IMR-90 (cell line): ENCODE data around the gene ZNF358. TPM values are rescaled to one million over a fixed set of nuclear protein-coding genes. Genes with fewer than 3 reads are reported as not detected.

Source experiments
- ATAC-seq: fragments of 200-7000 bp; cut with Tn5 transposase; 2 replicates; pipeline ENCODE4 v1.9.1; 2020; ENCODE audit warnings: low read depth, mild to moderate bottlenecking, moderate library complexity
- BruUV-seq: library from RNA; stranded (reverse); fragments of 400-500 nt; replicated peaks from 2 replicates; lab custom pipeline; 2021; lab: Mats Ljungman, UMichigan
- CTCF ChIA-PET: fragments of 300-600 bp; formaldehyde crosslinking; extraction: SDS; loops from one replicate; lab custom pipeline; 2021; ENCODE audit warnings: antibody characterized with exemption; lab: Yijun Ruan, JAX
- POLR2A ChIA-PET: fragments of 300-600 bp; sonication (Branson Sonifier 250); formaldehyde crosslinking; loops from one replicate; lab custom pipeline; 2022; ENCODE audit warnings: antibody characterized with exemption; ENCODE audit not compliant: unreplicated experiment; lab: Charles Lee
- DNase-seq: peaks from one replicate; pipeline ENCODE4 v3.0.0; 2013
- H2AFZ ChIP-seq: replicated peaks from 2 replicates; pipeline ENCODE3; 2013; ENCODE audit warnings: low read length, mild to moderate bottlenecking; ENCODE audit not compliant: poor library complexity
- H2AK5ac ChIP-seq: 2 replicates; pipeline ENCODE4 v1.6.1; 2013; ENCODE audit warnings: low read depth, low read length, inconsistent platforms
- H2AK9ac ChIP-seq: replicated peaks from 2 replicates; pipeline ENCODE3; 2013; ENCODE audit warnings: mild to moderate bottlenecking, low read depth, low read length, moderate library complexity; ENCODE audit not compliant: poor library complexity
- H2BK120ac ChIP-seq: 2 replicates; pipeline ENCODE4 v1.6.1; 2013; ENCODE audit warnings: low read depth, low read length, inconsistent platforms
- H2BK15ac ChIP-seq: 3 replicates; pipeline ENCODE4 v1.6.1; 2013; ENCODE audit warnings: low read depth, low read length, inconsistent platforms
- H2BK20ac ChIP-seq: 2 replicates; pipeline ENCODE4 v1.6.1; 2013; ENCODE audit warnings: low read depth, mild to moderate bottlenecking, inconsistent platforms, low read length, moderate library complexity
- H2BK5ac ChIP-seq: 2 replicates; pipeline ENCODE4 v1.6.1; 2013; ENCODE audit warnings: mild to moderate bottlenecking, low read depth, low read length, inconsistent platforms; ENCODE audit not compliant: poor library complexity, severe bottlenecking
- H3K14ac ChIP-seq: replicated peaks from 2 replicates; pipeline ENCODE4 v1.6.1; 2013; ENCODE audit warnings: low read depth, low read length, inconsistent platforms
- H3K18ac ChIP-seq: 2 replicates; pipeline ENCODE4 v1.6.1; 2013; ENCODE audit warnings: low read depth, low read length, control low read depth
- H3K23ac ChIP-seq: 2 replicates; pipeline ENCODE4 v1.6.1; 2013; ENCODE audit warnings: low read depth, low read length, inconsistent platforms
- H3K27ac ChIP-seq: 2 replicates; pipeline ENCODE4 v1.5.1; 2013; ENCODE audit warnings: mild to moderate bottlenecking, control low read depth, low read length; ENCODE audit not compliant: insufficient read depth
- H3K27me3 ChIP-seq: 2 replicates; pipeline ENCODE4 v1.6.1; 2013; ENCODE audit warnings: low read length; ENCODE audit not compliant: control insufficient read depth, insufficient read depth
- H3K36me3 ChIP-seq: 2 replicates; pipeline ENCODE4 v1.6.1; 2013; ENCODE audit warnings: low read length, mixed read lengths; ENCODE audit not compliant: control insufficient read depth, insufficient read depth
- H3K4ac ChIP-seq: 2 replicates; pipeline ENCODE4 v1.6.1; 2013; ENCODE audit warnings: low read depth, low read length, inconsistent platforms
- H3K4me1 ChIP-seq: 2 replicates; pipeline ENCODE4 v1.6.1; 2013; ENCODE audit warnings: low read length, mixed read lengths; ENCODE audit not compliant: control insufficient read depth, insufficient read depth
- H3K4me2 ChIP-seq: 2 replicates; pipeline ENCODE4 v1.6.1; 2013; ENCODE audit warnings: low read depth, mild to moderate bottlenecking, control low read depth, low read length, moderate library complexity
- H3K4me3 ChIP-seq: 2 replicates; pipeline ENCODE4 v1.5.1; 2013; ENCODE audit warnings: low read depth, mild to moderate bottlenecking, control low read depth, low read length, moderate library complexity; ENCODE audit not compliant: insufficient read depth
- H3K56ac ChIP-seq: 2 replicates; pipeline ENCODE4 v1.6.1; 2013; ENCODE audit warnings: low read length, inconsistent platforms; ENCODE audit not compliant: insufficient read depth; ENCODE audit errors: extremely low read depth
- H3K79me1 ChIP-seq, 2 experiments: 2 replicates each; pipeline ENCODE4 v1.6.1; 2013; ENCODE audit warnings: low read length in 2 of 2, inconsistent platforms in 1 of 2, low read depth in 1 of 2
- H3K9ac ChIP-seq: 2 replicates; pipeline ENCODE4 v1.6.1; 2013; ENCODE audit warnings: low read depth, low read length, control low read depth
- H3K9me1 ChIP-seq: 2 replicates; pipeline ENCODE4 v1.6.1; 2013; ENCODE audit warnings: low read length, inconsistent platforms; ENCODE audit not compliant: insufficient read depth
- H3K9me3 ChIP-seq: 2 replicates; pipeline ENCODE4 v1.6.1; 2013; ENCODE audit warnings: low read length; ENCODE audit not compliant: control insufficient read depth, insufficient read depth
- H4K20me1 ChIP-seq: 2 replicates; pipeline ENCODE4 v1.6.1; 2013; ENCODE audit warnings: low read length, inconsistent platforms; ENCODE audit not compliant: insufficient read depth
- H4K5ac ChIP-seq: 2 replicates; pipeline ENCODE4 v1.6.1; 2013; ENCODE audit warnings: mild to moderate bottlenecking, low read depth, low read length, control low read depth
- H4K8ac ChIP-seq, 2 experiments: 2 replicates each; pipeline ENCODE4 v1.6.1; 2013; ENCODE audit warnings: low read depth in 2 of 2, low read length in 2 of 2, control low read depth in 1 of 2, inconsistent platforms in 1 of 2
- H4K91ac ChIP-seq: 2 replicates; pipeline ENCODE4 v1.6.1; 2013; ENCODE audit warnings: low read depth, low read length, inconsistent platforms; ENCODE audit not compliant: insufficient read depth
- CHD1 ChIP-seq: IDR thresholded peaks from 2 replicates; pipeline ENCODE4 v1.6.1; 2012; ENCODE audit warnings: low read depth, low read length, improper control_type of control experiment
- WGBS, 2 experiments: methylation state at CpG; one replicate each; pipeline versions ENCODE4 v1.1.5 to v1.1.7; 2013; ENCODE audit warnings: missing lambda C conversion rate in 2 of 2; ENCODE audit not compliant: insufficient read length in 1 of 2; ENCODE audit errors: extremely low coverage in 2 of 2; 5-methylcytosine and 5-hydroxymethylcytosine counted together
- dilution Hi-C: fragments of 300-500 bp; cut with HindIII; formaldehyde crosslinking; loops from one replicate; pipeline ENCODE4 v1.14.3; 2018; ENCODE audit warnings: low sequenced_read_pairs; ENCODE audit not compliant: unreplicated experiment
- in situ Hi-C: fragments of 300-500 bp; cut with MboI; formaldehyde crosslinking; loops from 3 replicates; pipeline ENCODE4 v1.14.3; 2019; ENCODE audit warnings: low sequenced_read_pairs, inconsistent platforms, mixed read lengths
- intact Hi-C: fragments of 100-400 bp; cut with micrococcal nuclease; formaldehyde crosslinking; loops from 2 replicates; pipeline ENCODE4 v1.10.0; 2022
- polyA plus RNA-seq, 3 experiments: library from polyadenylated mRNA; depleted of rRNA; stranded (reverse); fragments of >200 nt; gene quantifications; 2 replicates each; pipeline ENCODE4 v1.2.3, GENCODE V29; 2012; ENCODE audit warnings: low replicate concordance in 1 of 3
- total RNA-seq: library from RNA; depleted of rRNA; stranded (reverse); fragments of >200 nt; gene quantifications from 2 replicates; pipeline ENCODE4 v1.2.3, GENCODE V29; 2012

The ZNF358 gene
- total and polyA plus RNA-seq, 2 of the 4 experiments (the other 2 are of a cell fraction) = 5.4 to 30.7 TPM

GRCh38 chr19:7470540-7471305 is 45.2 kb upstream of the ZNF358 start:
- H2BK5ac ChIP-seq = no peak overlapping the region
- H3K36me3 ChIP-seq = peaks cover 46% of the 10 kb centered on the region
- H2BK15ac ChIP-seq = no peak overlapping the region
- H3K4me1 ChIP-seq = no peaks in the 10 kb centered on the region
- CTCF ChIA-PET = interaction anchor here (0.6 kb wide), 1 partner anchor 12 kb away, joined by 6 read pairs; no protein-coding TSS in a partner anchor
- H4K5ac ChIP-seq = no peak overlapping the region
- H2AFZ ChIP-seq = no peak overlapping the region
- TSS peak; percentile 65 for BruUV-seq
- DNase-seq (no peak), ATAC-seq (no peak)
- no peaks in the 10 kb centered on the region for H3K79me1 ChIP-seq
- no peak overlapping the region for H3K23ac ChIP-seq
- H2AK5ac ChIP-seq = no peak overlapping the region
- no peaks in the 10 kb centered on the region for H3K9me3 ChIP-seq
- H3K18ac ChIP-seq = no peak overlapping the region
- H4K91ac ChIP-seq = no peak overlapping the region
- no peak overlapping the region for H2BK120ac ChIP-seq
- no peak overlapping the region for H3K27ac ChIP-seq
- POLR2A ChIA-PET = interaction anchor here (0.6 kb wide), 1 partner anchor 33 kb away, joined by 4 read pairs; no protein-coding TSS in a partner anchor
- H3K9me1 ChIP-seq = 0 out of 2 replicates have a peak, but pooled peaks cover 2% of the 10 kb centered on the region
- no peak overlapping the region for H2BK20ac ChIP-seq
- no peaks in the 10 kb centered on the region for H4K20me1 ChIP-seq
- H3K4me2 ChIP-seq = no peak overlapping the region
- peak overlapping the region; percentile 72 for H2AK9ac ChIP-seq
- H3K14ac ChIP-seq = no peak overlapping the region
- intact Hi-C loops (no loop called here), dilution Hi-C loops (no loop called here), in situ Hi-C loops (no loop called here)
- H4K8ac ChIP-seq = no peak overlapping the region
- no peak overlapping the region for H3K9ac ChIP-seq
- no peak overlapping the region for H3K56ac ChIP-seq
- no peaks in the 10 kb centered on the region for H3K27me3 ChIP-seq
- no peak for TF ChIP-seq CHD1
- H3K4me3 ChIP-seq = no peak overlapping the region
- H3K4ac ChIP-seq = no peak overlapping the region
- 91% methylated on average over 19 of the region's 31 CpGs; no CpG with 5 or more reads in 1 of the 2 experiments for WGBS, 2 experiments
